NB4 (cell line): ENCODE data around the gene LRRFIP1.

ENCODE experiments used
- POLR2A ChIP-seq: IDR thresholded peaks from 2 replicates; pipeline ENCODE4 v1.6.1; 2011; ENCODE audit warnings: mild to moderate bottlenecking; ENCODE audit not compliant: insufficient read length; ENCODE audit errors: extremely low read depth
- TF ChIP-seq, protein P1 (sequence below): IDR thresholded peaks from one replicate; pipeline ENCODE4 v1.5.1; 2012; ENCODE audit warnings: low read depth, low read length

DNA sequence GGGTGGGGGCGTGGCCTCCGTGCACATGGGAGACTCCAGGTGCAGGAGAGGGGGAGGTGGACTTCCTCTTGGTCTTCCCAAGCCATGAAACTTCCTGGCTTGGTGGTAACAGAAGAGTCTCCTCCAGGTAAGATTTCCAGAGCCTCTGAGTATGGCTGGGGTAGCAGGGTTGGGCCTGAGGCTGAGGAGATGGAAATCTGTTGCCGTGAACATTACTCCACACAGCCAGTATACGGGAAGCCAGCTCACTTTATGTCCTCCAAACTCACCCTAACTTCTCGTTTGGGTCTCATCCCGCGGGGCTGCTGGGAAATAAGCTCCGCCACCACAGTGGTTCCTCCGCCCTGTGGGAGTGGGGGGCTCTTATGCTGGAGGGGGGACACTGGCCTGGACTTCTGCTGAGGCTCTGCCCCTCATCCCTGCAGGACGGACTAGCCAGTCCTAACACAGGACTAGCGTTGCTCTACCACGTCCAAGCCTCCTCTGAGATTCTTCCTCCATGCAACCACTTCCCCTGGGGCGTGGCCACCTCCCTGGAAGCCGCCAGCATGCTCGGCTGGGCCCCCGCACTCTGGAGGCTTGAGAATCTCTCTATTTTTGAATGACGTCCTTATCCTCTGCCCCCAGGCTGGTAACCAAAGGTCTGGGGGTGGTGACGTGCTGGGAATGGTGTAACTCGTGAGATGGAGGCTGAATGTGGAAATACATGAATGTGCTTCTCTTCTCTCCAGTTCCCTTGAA lies 36.1 kb upstream of the LRRFIP1 start:
- TF ChIP-seq, protein P1, sequence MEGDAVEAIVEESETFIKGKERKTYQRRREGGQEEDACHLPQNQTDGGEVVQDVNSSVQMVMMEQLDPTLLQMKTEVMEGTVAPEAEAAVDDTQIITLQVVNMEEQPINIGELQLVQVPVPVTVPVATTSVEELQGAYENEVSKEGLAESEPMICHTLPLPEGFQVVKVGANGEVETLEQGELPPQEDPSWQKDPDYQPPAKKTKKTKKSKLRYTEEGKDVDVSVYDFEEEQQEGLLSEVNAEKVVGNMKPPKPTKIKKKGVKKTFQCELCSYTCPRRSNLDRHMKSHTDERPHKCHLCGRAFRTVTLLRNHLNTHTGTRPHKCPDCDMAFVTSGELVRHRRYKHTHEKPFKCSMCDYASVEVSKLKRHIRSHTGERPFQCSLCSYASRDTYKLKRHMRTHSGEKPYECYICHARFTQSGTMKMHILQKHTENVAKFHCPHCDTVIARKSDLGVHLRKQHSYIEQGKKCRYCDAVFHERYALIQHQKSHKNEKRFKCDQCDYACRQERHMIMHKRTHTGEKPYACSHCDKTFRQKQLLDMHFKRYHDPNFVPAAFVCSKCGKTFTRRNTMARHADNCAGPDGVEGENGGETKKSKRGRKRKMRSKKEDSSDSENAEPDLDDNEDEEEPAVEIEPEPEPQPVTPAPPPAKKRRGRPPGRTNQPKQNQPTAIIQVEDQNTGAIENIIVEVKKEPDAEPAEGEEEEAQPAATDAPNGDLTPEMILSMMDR: no peak
- no peak for TF ChIP-seq POLR2A
